T-helper 1 cell treated with Interleukin-12 subunit alpha and Interleukin-12 subunit beta and Interleukin-4 antibody, amounts not matched to agents 30 μg/mL and 1 μg/mL, for 36 hours (primary cell): ENCODE measurements around the gene PRKG1.

Experiments used
- H3K27ac Mint-ChIP-seq: one replicate; pipeline ENCODE4 v1.8.0; 2021; ENCODE audit warnings: mild to moderate bottlenecking, mixed read lengths
- H3K27me3 Mint-ChIP-seq: one replicate; pipeline ENCODE4 v1.8.0; 2021; ENCODE audit warnings: low read depth, mixed read lengths
- H3K36me3 Mint-ChIP-seq: one replicate; pipeline ENCODE4 v1.8.0; 2021; ENCODE audit warnings: low read depth, mixed read lengths
- H3K4me1 Mint-ChIP-seq: one replicate; pipeline ENCODE4 v1.8.0; 2021; ENCODE audit warnings: low read depth, mixed read lengths
- H3K4me3 Mint-ChIP-seq: one replicate; pipeline ENCODE4 v1.8.0; 2021; ENCODE audit warnings: mild to moderate bottlenecking, moderate library complexity, mixed read lengths
- H3K9me3 Mint-ChIP-seq: one replicate; pipeline ENCODE4 v1.8.0; 2021; ENCODE audit warnings: mixed read lengths

Gene PRKG1

DNA sequence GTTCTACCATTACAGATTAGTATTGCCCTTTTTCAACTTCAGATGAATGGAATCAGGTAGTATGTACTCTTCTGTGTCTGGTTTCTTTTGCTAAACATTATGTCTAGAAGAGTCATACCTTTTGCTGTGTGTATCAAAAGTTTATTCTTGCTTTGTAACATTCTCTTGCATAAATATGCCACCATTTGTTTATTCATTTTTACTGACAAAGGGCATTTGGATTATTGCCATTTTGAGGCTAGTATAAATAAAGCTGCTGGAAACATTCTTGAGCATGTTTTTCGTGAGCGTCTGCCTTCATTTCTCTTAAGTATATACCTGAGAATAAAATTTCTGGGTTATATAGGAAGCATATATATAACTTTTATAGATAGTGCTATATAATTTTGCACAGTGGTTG lies 746.8 kb downstream of the PRKG1 start:
- Mint-ChIP-seq H3K4me3 (no peak overlapping the region), H3K4me1 (no peaks in the 10 kb centered on the region), H3K27me3 (peaks cover 9% of the 10 kb centered on the region), H3K27ac (no peak overlapping the region), H3K9me3 (no peaks in the 10 kb centered on the region), H3K36me3 (no peaks in the 10 kb centered on the region)

DNA sequence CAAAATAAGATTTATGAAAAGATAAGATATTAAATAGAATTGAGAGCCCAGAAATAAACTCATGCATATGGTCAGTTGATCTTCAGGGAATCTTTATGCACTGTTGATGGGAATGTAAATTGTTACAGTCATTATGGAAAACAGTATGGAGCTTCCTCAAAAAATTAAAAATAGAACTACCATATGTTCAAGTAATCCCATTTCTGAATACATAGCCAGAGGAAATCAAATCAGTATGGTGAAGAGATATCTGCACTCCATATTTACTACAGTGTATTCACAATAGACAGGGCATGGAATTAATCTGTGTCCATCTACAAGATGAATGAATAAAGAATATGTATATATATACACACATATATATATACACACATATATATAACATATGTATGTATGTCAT lies 747.5 kb downstream of the PRKG1 start:
- H3K4me3 Mint-ChIP-seq, result no peak overlapping the region
- H3K27ac Mint-ChIP-seq, result no peak overlapping the region
- peaks cover 15% of the 10 kb centered on the region for H3K27me3 Mint-ChIP-seq
- no peaks in the 10 kb centered on the region for H3K9me3 Mint-ChIP-seq
- H3K36me3 Mint-ChIP-seq, result no peaks in the 10 kb centered on the region
- H3K4me1 Mint-ChIP-seq, result no peaks in the 10 kb centered on the region

DNA sequence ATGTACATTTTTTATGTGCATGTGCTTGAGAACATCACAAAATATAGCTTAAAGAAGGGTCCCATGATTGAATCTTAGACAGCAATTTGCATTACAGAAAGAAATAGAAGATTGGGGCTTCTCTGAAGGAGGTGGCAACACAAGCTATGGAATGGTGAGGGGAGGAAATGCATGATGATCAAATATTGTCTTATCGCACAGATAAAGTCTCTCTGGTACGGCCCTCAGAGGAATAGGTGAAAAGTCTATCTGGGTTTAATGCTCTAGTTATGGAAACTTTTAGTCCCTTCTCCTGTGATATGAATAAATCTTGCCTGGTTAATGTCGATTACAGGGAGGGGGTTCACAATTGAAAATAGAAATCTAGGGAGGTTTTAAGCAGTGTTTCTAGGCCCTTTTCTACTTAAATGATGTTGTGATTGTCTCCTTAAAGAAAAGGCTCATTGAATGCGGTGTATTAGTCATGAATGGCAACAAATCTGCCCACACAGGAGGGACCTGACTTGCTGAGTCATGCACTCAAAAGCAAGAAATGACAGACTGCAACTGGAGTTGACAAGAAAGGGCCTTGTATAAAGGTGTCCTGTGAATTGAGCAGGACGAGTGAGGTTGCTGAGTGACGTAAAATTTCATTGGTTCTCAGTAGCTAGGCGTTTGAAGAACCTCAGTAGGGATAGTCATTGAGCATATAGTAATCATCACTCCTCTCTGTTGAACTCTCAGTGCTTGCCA lies 758.5 kb downstream of the PRKG1 start:
- peaks cover 4% of the 10 kb centered on the region for H3K9me3 Mint-ChIP-seq
- H3K27ac Mint-ChIP-seq, result no peak overlapping the region
- no peaks in the 10 kb centered on the region for H3K27me3 Mint-ChIP-seq

DNA sequence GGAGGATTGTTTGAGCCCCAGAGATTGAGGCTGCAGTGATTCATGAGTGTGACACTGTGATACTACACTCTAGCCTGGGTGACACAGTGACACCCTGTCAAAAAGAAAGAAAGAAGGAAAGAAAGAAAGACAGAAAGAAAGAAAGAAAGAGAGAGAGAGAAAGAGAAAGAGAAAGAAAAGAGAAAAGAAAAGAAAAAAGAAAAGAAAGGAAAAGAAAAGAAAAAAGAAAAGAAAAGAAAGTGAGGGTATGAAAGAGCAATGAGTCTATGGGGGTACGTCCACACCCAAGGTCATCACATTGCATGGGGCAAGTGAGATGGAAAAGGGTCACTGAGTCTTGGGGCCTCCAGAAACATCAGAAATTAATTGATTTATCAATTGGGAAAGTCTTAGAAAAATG lies 760.3 kb downstream of the PRKG1 start:
- peaks cover 4% of the 10 kb centered on the region for H3K9me3 Mint-ChIP-seq
- H3K4me1 Mint-ChIP-seq, result peaks cover 2% of the 10 kb centered on the region
- no peak overlapping the region for H3K27ac Mint-ChIP-seq
- H3K4me3 Mint-ChIP-seq, result no peak overlapping the region
- H3K36me3 Mint-ChIP-seq, result no peaks in the 10 kb centered on the region
- peaks cover 4% of the 10 kb centered on the region for H3K27me3 Mint-ChIP-seq

More for the DNA sequence above, 758.5 kb downstream of the PRKG1 start:
- no peaks in the 10 kb centered on the region for H3K36me3 Mint-ChIP-seq
- H3K4me3 Mint-ChIP-seq, result no peak overlapping the region
- peaks cover 2% of the 10 kb centered on the region for H3K4me1 Mint-ChIP-seq

DNA sequence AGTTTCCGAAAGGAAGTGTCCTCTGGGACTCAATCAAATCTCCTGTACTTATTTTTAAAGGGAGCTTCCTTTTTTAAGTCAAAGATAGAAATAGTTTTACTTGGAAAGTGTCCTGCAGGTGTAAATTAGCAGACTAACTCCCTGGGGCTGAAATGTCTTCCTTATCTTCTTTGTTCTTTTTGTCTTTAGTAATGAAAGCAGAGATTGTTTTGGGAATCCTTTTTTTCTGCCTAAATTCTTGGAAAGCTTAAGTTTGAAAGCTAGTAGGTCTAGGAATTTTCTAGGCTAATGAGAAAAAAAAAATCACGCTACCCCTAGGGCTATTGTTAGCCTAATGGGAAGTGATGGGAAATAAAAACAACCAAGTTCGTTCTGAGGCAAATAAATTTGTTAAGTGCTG lies 764.2 kb downstream of the PRKG1 start:
- Mint-ChIP-seq H3K36me3 (no peaks in the 10 kb centered on the region), H3K4me3 (no peak overlapping the region), H3K27ac (no peak overlapping the region), H3K9me3 (peaks cover 4% of the 10 kb centered on the region), H3K27me3 (peaks cover 8% of the 10 kb centered on the region), H3K4me1 (no peaks in the 10 kb centered on the region)

DNA sequence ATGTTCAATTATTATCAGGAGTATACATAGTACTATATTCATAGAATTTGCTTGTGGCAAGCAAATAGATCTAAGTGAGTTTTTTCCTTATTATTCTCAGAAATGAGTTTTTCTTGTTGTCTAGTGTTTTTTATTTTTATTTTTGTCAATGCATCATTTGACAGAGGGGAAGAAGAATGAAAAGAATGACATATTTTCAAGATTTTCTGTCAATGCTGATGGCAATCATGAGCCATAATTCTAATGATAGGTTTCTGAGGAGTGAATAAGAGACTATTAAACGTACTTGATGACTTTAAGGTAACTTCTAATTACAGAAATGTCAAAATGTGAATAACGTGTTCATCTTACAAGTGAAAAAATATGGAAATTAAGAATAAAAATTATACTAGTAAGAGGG lies 769.7 kb downstream of the PRKG1 start:
- H3K27ac Mint-ChIP-seq, result no peak overlapping the region
- no peak overlapping the region for H3K4me3 Mint-ChIP-seq
- peaks cover 2% of the 10 kb centered on the region for H3K4me1 Mint-ChIP-seq
- no peaks in the 10 kb centered on the region for H3K9me3 Mint-ChIP-seq
- H3K27me3 Mint-ChIP-seq, result peaks cover 20% of the 10 kb centered on the region
- H3K36me3 Mint-ChIP-seq, result no peaks in the 10 kb centered on the region

DNA sequence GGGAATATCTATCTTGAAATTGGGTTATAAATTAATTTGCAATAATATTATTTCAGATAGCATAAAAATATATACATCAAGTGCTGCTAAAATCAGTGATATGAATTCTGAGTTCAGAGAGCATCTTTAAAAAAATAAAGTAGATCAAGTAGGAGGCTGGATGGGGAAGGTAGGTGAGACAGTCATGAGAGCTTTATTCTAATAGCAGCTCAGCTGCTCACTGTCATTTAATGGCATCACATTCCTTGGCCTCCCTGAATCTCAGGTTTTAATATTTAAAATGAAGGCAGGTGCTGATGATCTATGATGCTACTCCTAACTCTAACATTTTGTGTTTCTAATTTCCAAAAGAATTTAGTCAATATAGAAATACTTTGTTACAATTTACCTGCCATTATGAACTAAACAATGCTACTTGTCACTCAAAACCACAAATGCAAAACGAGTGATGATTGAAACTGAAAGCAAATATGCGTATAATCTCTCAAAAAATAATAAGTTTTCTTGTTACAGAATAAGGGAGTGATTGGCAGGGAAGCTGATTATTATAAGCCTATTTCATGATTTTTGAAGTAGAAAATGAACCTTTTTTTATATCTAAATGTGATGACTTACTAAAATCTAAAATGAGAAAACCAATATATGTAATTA lies 772.7 kb downstream of the PRKG1 start:
- no peaks in the 10 kb centered on the region for H3K36me3 Mint-ChIP-seq
- no peak overlapping the region for H3K4me3 Mint-ChIP-seq

DNA sequence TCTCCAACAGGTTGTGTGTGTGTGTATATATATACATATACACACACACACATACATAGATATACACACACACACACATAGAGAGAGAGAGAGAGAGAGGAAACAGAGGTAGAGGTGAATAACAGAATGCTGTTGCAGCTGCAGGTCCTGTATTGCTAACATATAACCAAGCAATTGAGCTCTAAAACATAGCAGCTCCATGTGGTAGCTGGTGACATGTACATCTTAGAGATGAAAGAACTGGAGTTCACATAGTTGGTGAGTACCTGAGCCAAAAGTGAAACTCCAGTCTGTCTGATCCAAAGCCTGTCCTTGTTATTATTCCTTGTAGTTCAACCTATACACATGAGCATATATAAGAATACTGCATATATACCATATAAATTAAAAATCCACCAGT lies 778.0 kb downstream of the PRKG1 start:
- Mint-ChIP-seq H3K4me1 (no peaks in the 10 kb centered on the region), H3K4me3 (no peak overlapping the region), H3K27ac (no peak overlapping the region), H3K27me3 (peaks cover 13% of the 10 kb centered on the region), H3K36me3 (no peaks in the 10 kb centered on the region), H3K9me3 (no peaks in the 10 kb centered on the region)

More for the DNA sequence above, 772.7 kb downstream of the PRKG1 start:
- peaks cover 2% of the 10 kb centered on the region for H3K4me1 Mint-ChIP-seq
- peaks cover 17% of the 10 kb centered on the region for H3K27me3 Mint-ChIP-seq
- no peak overlapping the region for H3K27ac Mint-ChIP-seq
- no peaks in the 10 kb centered on the region for H3K9me3 Mint-ChIP-seq

DNA sequence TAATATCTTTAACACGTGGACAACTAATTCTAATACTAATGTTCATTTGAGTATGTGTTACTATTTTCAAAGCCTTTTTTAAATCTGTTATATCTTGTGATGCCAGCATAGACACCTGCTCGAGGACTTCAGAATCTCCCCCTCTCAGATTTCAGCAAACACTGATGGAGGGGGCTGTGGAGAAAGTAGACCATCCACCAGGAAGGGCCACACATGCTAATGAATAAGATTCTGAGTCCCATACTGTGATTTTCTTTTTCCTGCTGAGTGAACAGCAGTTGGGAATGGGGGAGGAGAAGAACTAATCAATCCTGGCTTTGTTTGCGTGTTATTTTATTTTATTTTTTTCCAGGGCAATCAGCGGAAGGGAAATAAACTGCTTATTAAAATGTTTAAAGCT lies 783.0 kb downstream of the PRKG1 start:
- no peak overlapping the region for H3K4me3 Mint-ChIP-seq
- H3K27me3 Mint-ChIP-seq, result peaks cover 20% of the 10 kb centered on the region
- H3K9me3 Mint-ChIP-seq, result no peaks in the 10 kb centered on the region
- H3K4me1 Mint-ChIP-seq, result peaks cover 3% of the 10 kb centered on the region
- no peaks in the 10 kb centered on the region for H3K36me3 Mint-ChIP-seq
- no peak overlapping the region for H3K27ac Mint-ChIP-seq

DNA sequence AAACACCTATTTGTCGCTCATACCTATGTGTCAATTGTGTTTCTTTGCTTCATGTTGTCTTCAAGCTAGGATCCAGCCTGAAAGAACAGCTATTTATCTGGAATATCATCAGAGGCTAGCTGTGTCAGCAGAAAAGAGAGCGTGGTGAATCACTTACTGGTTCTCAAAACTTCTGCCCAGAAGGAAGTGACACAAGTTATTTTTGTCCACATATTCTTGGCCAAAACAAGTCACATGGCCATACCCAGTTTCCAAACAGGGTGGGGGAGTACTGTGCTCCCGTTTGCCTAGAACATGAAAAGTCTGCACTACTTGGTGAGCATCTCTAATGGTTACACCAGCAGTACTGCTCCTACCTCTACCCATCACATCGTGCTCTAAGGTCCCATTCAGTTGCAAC lies 786.0 kb downstream of the PRKG1 start:
- H3K9me3 Mint-ChIP-seq, result no peaks in the 10 kb centered on the region
- H3K4me1 Mint-ChIP-seq, result peaks cover 3% of the 10 kb centered on the region
- no peak overlapping the region for H3K27ac Mint-ChIP-seq
- peaks cover 15% of the 10 kb centered on the region for H3K27me3 Mint-ChIP-seq
- H3K36me3 Mint-ChIP-seq, result no peaks in the 10 kb centered on the region
- H3K4me3 Mint-ChIP-seq, result no peak overlapping the region

DNA sequence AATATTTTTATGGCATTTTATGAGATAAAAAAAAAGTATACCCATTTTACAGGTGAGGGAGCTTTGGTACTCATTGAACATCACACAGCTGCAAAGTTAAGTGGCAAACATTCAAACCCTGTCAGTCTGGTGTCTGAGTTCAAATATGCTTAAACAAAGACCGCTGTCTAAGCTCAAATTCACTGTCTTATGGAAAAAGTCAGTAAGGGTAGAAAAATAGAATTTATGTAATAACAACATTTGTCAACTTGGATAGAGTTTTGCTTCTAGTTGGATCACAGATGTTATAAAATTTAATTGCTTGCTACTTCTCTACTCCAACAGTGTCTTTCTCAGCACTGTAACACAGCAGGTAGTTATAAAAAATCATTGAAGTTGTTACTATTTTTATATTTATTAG lies 786.8 kb downstream of the PRKG1 start:
- H3K9me3 Mint-ChIP-seq, result no peaks in the 10 kb centered on the region
- H3K4me3 Mint-ChIP-seq, result no peak overlapping the region
- no peaks in the 10 kb centered on the region for H3K36me3 Mint-ChIP-seq
- no peak overlapping the region for H3K27ac Mint-ChIP-seq
- peaks cover 12% of the 10 kb centered on the region for H3K27me3 Mint-ChIP-seq
- H3K4me1 Mint-ChIP-seq, result peaks cover 3% of the 10 kb centered on the region

DNA sequence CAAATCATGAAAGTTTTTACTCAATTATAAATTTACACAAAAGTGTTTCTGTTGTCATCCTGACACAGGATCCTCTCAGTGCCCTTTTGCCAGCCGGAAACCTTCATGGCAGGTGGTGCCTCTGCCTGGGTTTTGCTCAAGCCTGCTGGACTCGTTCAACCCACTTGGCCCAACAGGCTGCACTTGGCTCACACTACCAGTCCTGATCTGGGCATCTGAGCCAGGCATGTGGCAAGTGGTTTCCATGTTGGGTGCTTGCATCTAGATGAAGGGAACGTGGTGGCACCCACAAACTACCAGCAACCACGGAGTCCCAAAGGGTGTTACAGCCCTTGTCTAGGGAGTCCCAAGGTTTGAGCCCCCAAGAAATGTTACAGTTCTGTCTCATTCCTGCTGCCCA lies 787.4 kb downstream of the PRKG1 start:
- no peak overlapping the region for H3K4me3 Mint-ChIP-seq
- H3K9me3 Mint-ChIP-seq, result no peaks in the 10 kb centered on the region
- H3K36me3 Mint-ChIP-seq, result no peaks in the 10 kb centered on the region
- H3K27ac Mint-ChIP-seq, result no peak overlapping the region
- peaks cover 12% of the 10 kb centered on the region for H3K27me3 Mint-ChIP-seq
- peaks cover 3% of the 10 kb centered on the region for H3K4me1 Mint-ChIP-seq

DNA sequence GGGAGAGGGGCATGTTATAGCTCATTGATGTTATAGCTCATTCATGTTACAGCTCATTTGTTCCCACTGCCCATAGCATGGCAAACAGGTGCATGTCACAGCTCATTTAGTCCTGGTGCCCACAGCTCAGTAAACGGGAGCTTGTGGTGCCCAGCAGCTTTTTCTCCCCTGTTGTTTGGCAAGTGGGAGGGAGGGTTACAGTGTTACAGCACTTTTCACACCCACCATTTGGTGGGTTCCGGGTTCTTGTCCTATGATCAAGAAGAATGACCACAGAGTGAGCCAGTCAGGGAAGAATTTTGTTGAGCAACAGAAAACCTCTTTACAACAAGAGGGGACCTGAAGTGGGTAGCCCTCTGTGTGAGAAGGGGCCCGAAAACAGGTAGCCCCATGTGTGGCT lies 787.9 kb downstream of the PRKG1 start:
- H3K27ac Mint-ChIP-seq, result no peak overlapping the region
- H3K27me3 Mint-ChIP-seq, result peaks cover 15% of the 10 kb centered on the region
- no peak overlapping the region for H3K4me3 Mint-ChIP-seq
- H3K36me3 Mint-ChIP-seq, result no peaks in the 10 kb centered on the region
- H3K4me1 Mint-ChIP-seq, result peaks cover 3% of the 10 kb centered on the region
- H3K9me3 Mint-ChIP-seq, result no peaks in the 10 kb centered on the region

DNA sequence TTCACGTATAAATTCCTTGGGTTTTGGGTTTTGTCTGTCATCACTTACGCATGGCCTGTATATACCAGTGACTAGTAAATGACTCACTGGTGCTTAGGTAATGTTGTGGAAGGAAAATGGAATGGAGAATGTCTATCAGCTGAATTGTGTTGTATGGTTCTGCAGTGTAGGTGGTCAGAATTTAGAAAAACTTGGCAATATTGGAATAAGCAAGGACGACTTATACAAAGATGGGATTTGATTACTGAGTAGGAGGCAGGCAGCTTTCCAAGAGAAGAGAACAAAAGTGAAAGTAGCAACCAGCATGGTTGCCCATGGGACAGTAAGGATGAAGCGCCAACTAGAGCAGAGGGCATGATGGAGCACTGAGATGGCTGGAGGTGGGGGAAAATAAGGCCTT lies 793.7 kb downstream of the PRKG1 start:
- peaks cover 3% of the 10 kb centered on the region for H3K4me1 Mint-ChIP-seq
- H3K4me3 Mint-ChIP-seq, result no peak overlapping the region
- H3K27ac Mint-ChIP-seq, result no peak overlapping the region
- peaks cover 19% of the 10 kb centered on the region for H3K27me3 Mint-ChIP-seq
- H3K9me3 Mint-ChIP-seq, result no peaks in the 10 kb centered on the region
- no peaks in the 10 kb centered on the region for H3K36me3 Mint-ChIP-seq

DNA sequence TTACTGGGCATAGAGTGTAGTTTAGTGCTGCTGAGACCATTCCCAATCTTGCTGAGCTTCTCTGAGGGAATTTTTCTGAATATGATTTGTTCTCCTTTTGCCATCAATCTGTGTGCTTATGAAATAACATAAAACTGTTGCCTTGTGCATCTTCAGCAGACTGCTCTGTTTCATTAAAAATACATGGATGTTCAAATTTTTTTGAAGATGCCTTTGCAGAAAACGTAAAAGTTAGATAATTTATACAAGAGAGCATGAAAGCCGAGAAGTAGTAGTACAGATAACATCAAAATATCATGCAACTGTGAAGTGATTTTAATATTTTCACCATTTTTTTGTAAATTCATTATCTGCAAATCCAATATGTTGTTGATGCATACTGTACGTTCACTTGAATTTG lies 799.8 kb downstream of the PRKG1 start:
- Mint-ChIP-seq H3K4me3 (no peak overlapping the region), H3K4me1 (peaks cover 10% of the 10 kb centered on the region), H3K27ac (no peak overlapping the region), H3K36me3 (peaks cover 2% of the 10 kb centered on the region), H3K9me3 (no peaks in the 10 kb centered on the region), H3K27me3 (peaks cover 13% of the 10 kb centered on the region)
